Tibial nerve (tissue), 4 donors: ENCODE data around the gene EZH2.

Experiments
- CTCF ChIP-seq, 5 experiments: fragments of 200-600 bp in 3 of 5; fragments of 450-650 bp in 2 of 5; sonication (generic) in 3 of 5; IDR thresholded peaks; one replicate each; pipeline ENCODE4 v1.5.1; 2016 to 2019; ENCODE audit warnings: antibody characterized with exemption in 5 of 5, mild to moderate bottlenecking in 3 of 5, moderate library complexity in 2 of 5
- EP300 ChIP-seq, 2 donors: sonication (generic); formaldehyde crosslinking; IDR thresholded peaks; one replicate each; pipeline ENCODE4 v1.6.1; 2017; ENCODE audit warnings: antibody characterized with exemption in 2 of 2, mild to moderate bottlenecking in 1 of 2

DNA sequence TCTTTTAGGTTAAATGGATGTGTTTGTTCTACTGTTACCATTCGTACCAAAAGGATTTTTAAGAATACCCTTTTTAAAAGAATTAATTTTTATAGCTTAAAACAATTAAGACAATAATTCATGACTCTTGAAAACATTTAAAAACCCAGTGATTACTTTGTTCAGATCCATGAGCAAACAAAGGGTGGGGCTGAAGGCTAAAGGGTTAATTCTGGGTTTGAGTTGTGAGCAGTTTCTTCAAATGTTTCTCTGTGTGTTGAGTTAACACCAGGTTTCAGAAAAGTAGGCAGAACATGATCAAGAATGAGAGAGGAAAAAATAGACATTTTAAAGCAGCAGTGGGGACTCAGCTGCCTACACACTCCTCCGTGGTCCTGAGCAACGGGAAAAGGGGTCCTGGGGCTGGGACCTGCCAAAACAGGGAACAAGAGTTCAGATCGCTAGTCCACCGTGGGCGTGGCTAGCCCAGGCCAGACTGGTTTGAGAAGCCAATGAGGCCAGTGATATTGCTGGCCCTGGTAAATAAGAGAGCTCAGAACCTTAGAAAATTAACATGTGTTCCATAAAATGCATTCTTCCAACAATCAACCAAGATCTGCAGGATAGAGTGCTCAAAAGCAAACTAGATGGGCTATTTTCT lies 14.9 kb upstream of the EZH2 start:
- no peak for TF ChIP-seq CTCF (IDR thresholded peaks at IDR 0.05)
- no peak for TF ChIP-seq EP300 (IDR thresholded peaks at IDR 0.05)
